C4-2B (cell line): ENCODE results near the gene ADAT3.

Source experiments
- CTCF ChIP-seq: fragments of 450-650 bp; conservative IDR thresholded peaks from 2 replicates; pipeline ENCODE4 v1.5.1; 2017; ENCODE audit warnings: mild to moderate bottlenecking
- ZFX ChIP-seq: fragments of 450-650 bp; IDR thresholded peaks from 2 replicates; pipeline ENCODE4 v1.6.1; 2017

DNA sequence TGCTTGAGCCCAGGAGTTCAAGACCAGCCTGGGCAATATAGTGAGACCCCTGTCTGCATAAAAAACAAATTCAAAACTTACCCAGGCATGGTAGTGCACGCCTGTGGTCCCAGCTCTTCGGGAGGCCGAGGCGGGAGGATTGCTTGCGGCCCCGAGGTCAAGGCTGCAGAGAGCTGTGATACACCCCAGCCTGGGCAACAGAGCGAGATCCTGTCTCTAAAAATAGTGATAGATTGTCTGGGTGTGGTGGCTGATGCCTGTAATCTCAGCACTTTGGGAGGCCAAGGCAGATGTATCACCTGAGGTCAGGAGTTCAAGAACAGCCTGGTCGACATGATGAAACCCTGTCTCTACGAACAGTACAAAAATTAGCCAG lies 37.9 kb upstream of the ADAT3 start:
- TF ChIP-seq CTCF (no peak), ZFX (no peak)
